IPS-20b (cell line): ENCODE measurements around the gene OR9Q1.

Experiments
- H3K27ac ChIP-seq: one replicate; pipeline ENCODE4 v1.5.1; 2013; ENCODE audit warnings: low read length
- H3K27me3 ChIP-seq: 2 replicates; pipeline ENCODE4 v1.6.1; 2013; ENCODE audit warnings: mild to moderate bottlenecking, low read length, inconsistent platforms; ENCODE audit not compliant: insufficient read depth
- H3K36me3 ChIP-seq: 2 replicates; pipeline ENCODE4 v1.6.1; 2013; ENCODE audit warnings: low read depth, mild to moderate bottlenecking, inconsistent platforms, low read length, moderate library complexity; ENCODE audit not compliant: insufficient read depth
- H3K4me1 ChIP-seq: 2 replicates; pipeline ENCODE4 v1.6.1; 2013; ENCODE audit warnings: mild to moderate bottlenecking, control low read depth, inconsistent platforms, low read length, moderate library complexity; ENCODE audit not compliant: insufficient read depth
- H3K4me3 ChIP-seq: 2 replicates; pipeline ENCODE4 v1.5.1; 2013; ENCODE audit warnings: mild to moderate bottlenecking, low read length, inconsistent platforms
- H3K9ac ChIP-seq: 2 replicates; pipeline ENCODE4 v1.6.1; 2013; ENCODE audit warnings: low read depth, mild to moderate bottlenecking, inconsistent platforms, low read length, moderate library complexity
- H3K9me3 ChIP-seq: 2 replicates; pipeline ENCODE4 v1.6.1; 2013; ENCODE audit warnings: mild to moderate bottlenecking, low read depth, low read length, inconsistent platforms; ENCODE audit not compliant: insufficient read depth

OR9Q1 gene

GRCh38 chr11:58068655-58069054 is 45.0 kb downstream of the OR9Q1 start:
- Histone ChIP-seq H3K9me3 (no peaks in the 10 kb centered on the region; the same call in 1 of the 2 replicates), H3K4me1 (peaks cover 8% of the 10 kb centered on the region; the same call in 1 of the 2 replicates), H3K27ac (no peak overlapping the region), H3K27me3 (no peaks in the 10 kb centered on the region), H3K36me3 (no peaks in the 10 kb centered on the region), H3K9ac (no peak overlapping the region), H3K4me3 (no peak overlapping the region)

GRCh38 chr11:58070585-58070984 is 46.9 kb downstream of the OR9Q1 start:
- Histone ChIP-seq H3K4me3 (no peak overlapping the region), H3K36me3 (no peaks in the 10 kb centered on the region), H3K27me3 (no peaks in the 10 kb centered on the region), H3K27ac (no peak overlapping the region), H3K9ac (no peak overlapping the region), H3K4me1 (no peaks in the 10 kb centered on the region), H3K9me3 (no peaks in the 10 kb centered on the region; the same call in 1 of the 2 replicates)

GRCh38 chr11:58075781-58076180 is 52.1 kb downstream of the OR9Q1 start:
- Histone ChIP-seq H3K27me3 (no peaks in the 10 kb centered on the region), H3K9me3 (no peaks in the 10 kb centered on the region; the same call in 1 of the 2 replicates), H3K9ac (no peak overlapping the region), H3K36me3 (no peaks in the 10 kb centered on the region), H3K4me1 (no peaks in the 10 kb centered on the region), H3K4me3 (no peak overlapping the region), H3K27ac (no peak overlapping the region)

- Histone ChIP-seq H3K27ac (no peak overlapping the region), H3K9me3 (0 out of 2 replicates have a peak, but pooled peaks cover 2% of the 10 kb centered on the region), H3K9ac (no peak overlapping the region), H3K36me3 (no peaks in the 10 kb centered on the region), H3K4me3 (no peak overlapping the region), H3K27me3 (no peaks in the 10 kb centered on the region), H3K4me1 (no peaks in the 10 kb centered on the region)
Measured at GRCh38 chr11:58086528-58086927, 62.8 kb downstream of the OR9Q1 start.

- Histone ChIP-seq H3K27ac (no peak overlapping the region), H3K4me3 (no peak overlapping the region), H3K9me3 (no peaks in the 10 kb centered on the region), H3K4me1 (no peaks in the 10 kb centered on the region), H3K9ac (no peak overlapping the region), H3K27me3 (no peaks in the 10 kb centered on the region), H3K36me3 (no peaks in the 10 kb centered on the region)
Measured at GRCh38 chr11:58097437-58097836, 73.8 kb downstream of the OR9Q1 start.

- H3K27me3 ChIP-seq, result no peaks in the 10 kb centered on the region
- no peak overlapping the region for H3K27ac ChIP-seq
- H3K4me1 ChIP-seq, result no peaks in the 10 kb centered on the region
- H3K9me3 ChIP-seq, result no peaks in the 10 kb centered on the region
- no peak overlapping the region for H3K9ac ChIP-seq
- H3K36me3 ChIP-seq, result no peaks in the 10 kb centered on the region
- no peak overlapping the region for H3K4me3 ChIP-seq
Measured at GRCh38 chr11:58121096-58121495, 97.4 kb downstream of the OR9Q1 start.

GRCh38 chr11:58125469-58125868 is 101.8 kb downstream of the OR9Q1 start, which contains the start of gene OR9I1:
TSS of gene OR9I1 (minus strand) at chr11:58125530. CDS start at chr11:58119444, 6,086 bp downstream.
- no peaks in the 10 kb centered on the region for H3K9me3 ChIP-seq
- H3K36me3 ChIP-seq, result no peaks in the 10 kb centered on the region
- no peak within 1 kb of the TSS for H3K27ac ChIP-seq
- H3K27me3 ChIP-seq, result no peaks in the 10 kb centered on the region
- H3K4me3 ChIP-seq, result no peak within 1 kb of the TSS
- H3K9ac ChIP-seq, result no peak within 1 kb of the TSS
- H3K4me1 ChIP-seq, result no peaks in the 10 kb centered on the region

GRCh38 chr11:58127350-58127749 is 103.7 kb downstream of the OR9Q1 start:
- H3K4me1 ChIP-seq, result no peaks in the 10 kb centered on the region
- no peak overlapping the region for H3K4me3 ChIP-seq
- H3K9ac ChIP-seq, result no peak overlapping the region
- no peak overlapping the region for H3K27ac ChIP-seq
- H3K27me3 ChIP-seq, result no peaks in the 10 kb centered on the region
- H3K9me3 ChIP-seq, result no peaks in the 10 kb centered on the region
- no peaks in the 10 kb centered on the region for H3K36me3 ChIP-seq

GRCh38 chr11:58133309-58134076 is 109.8 kb downstream of the OR9Q1 start:
- no peak overlapping the region for H3K9ac ChIP-seq
- H3K9me3 ChIP-seq, result no peaks in the 10 kb centered on the region
- no peaks in the 10 kb centered on the region for H3K4me1 ChIP-seq
- no peaks in the 10 kb centered on the region for H3K27me3 ChIP-seq
- H3K36me3 ChIP-seq, result no peaks in the 10 kb centered on the region
- H3K4me3 ChIP-seq, result no peak overlapping the region
- no peak overlapping the region for H3K27ac ChIP-seq

GRCh38 chr11:58134151-58134550 is 110.5 kb downstream of the OR9Q1 start:
- H3K27me3 ChIP-seq, result no peaks in the 10 kb centered on the region
- no peak overlapping the region for H3K9ac ChIP-seq
- H3K9me3 ChIP-seq, result no peaks in the 10 kb centered on the region
- H3K36me3 ChIP-seq, result no peaks in the 10 kb centered on the region
- no peak overlapping the region for H3K4me3 ChIP-seq
- no peaks in the 10 kb centered on the region for H3K4me1 ChIP-seq
- no peak overlapping the region for H3K27ac ChIP-seq

GRCh38 chr11:58135171-58135570 is 111.5 kb downstream of the OR9Q1 start:
- Histone ChIP-seq H3K36me3 (no peaks in the 10 kb centered on the region), H3K27me3 (no peaks in the 10 kb centered on the region), H3K9me3 (no peaks in the 10 kb centered on the region), H3K4me3 (no peak overlapping the region), H3K9ac (no peak overlapping the region), H3K4me1 (no peaks in the 10 kb centered on the region), H3K27ac (no peak overlapping the region)

- H3K4me3 ChIP-seq, result no peak overlapping the region
- H3K27ac ChIP-seq, result no peak overlapping the region
- H3K27me3 ChIP-seq, result no peaks in the 10 kb centered on the region
Measured at GRCh38 chr11:58142761-58143160, 119.1 kb downstream of the OR9Q1 start.

More at GRCh38 chr11:58142761-58143160, 119.1 kb downstream of the OR9Q1 start:
- no peaks in the 10 kb centered on the region for H3K36me3 ChIP-seq
- no peak overlapping the region for H3K9ac ChIP-seq
- no peaks in the 10 kb centered on the region for H3K4me1 ChIP-seq
- H3K9me3 ChIP-seq, result no peaks in the 10 kb centered on the region
